Astrocyte (in vitro differentiated cells and primary cell): ENCODE data around the gene HAUS3. TPM values are rescaled to one million over a fixed set of nuclear protein-coding genes. Genes with fewer than 3 reads are reported as not detected.

Experiments used
- DNase-seq: peaks from one replicate; pipeline ENCODE4 v3.0.0-alpha.2; 2010; ENCODE audit warnings: low read depth
- FAIRE-seq: peaks from 2 replicates; lab custom pipeline; 2011; peaks lifted over from hg19 to GRCh38; lab: Jason Lieb, UNC
- H2AFZ ChIP-seq: 2 replicates; pipeline ENCODE4 v1.6.0; 2012; ENCODE audit warnings: low read depth, low read length, inconsistent platforms
- H3K27ac ChIP-seq: 2 replicates; pipeline ENCODE4 v1.5.1; 2011; ENCODE audit warnings: low read depth, low read length, inconsistent platforms
- H3K27me3 ChIP-seq: 2 replicates; pipeline ENCODE4 v1.6.0; 2011; ENCODE audit warnings: low read length, inconsistent platforms; ENCODE audit not compliant: insufficient read depth
- H3K36me3 ChIP-seq: 2 replicates; pipeline ENCODE4 v1.5.1; 2011; ENCODE audit warnings: low read length, inconsistent platforms; ENCODE audit not compliant: insufficient read depth
- H3K4me1 ChIP-seq: 2 replicates; pipeline ENCODE4 v1.5.1; 2011; ENCODE audit warnings: low read length, inconsistent platforms; ENCODE audit not compliant: insufficient read depth
- H3K4me2 ChIP-seq: 2 replicates; pipeline ENCODE4 v1.6.0; 2012; ENCODE audit warnings: low read length, inconsistent platforms
- H3K4me3 ChIP-seq: 2 replicates; pipeline ENCODE4 v1.5.1; 2011; ENCODE audit warnings: low read depth, mild to moderate bottlenecking, low read length, inconsistent platforms; ENCODE audit not compliant: insufficient read depth
- H3K79me2 ChIP-seq: 2 replicates; pipeline ENCODE4 v1.6.0; 2012; ENCODE audit warnings: mild to moderate bottlenecking, low read length, inconsistent platforms; ENCODE audit not compliant: insufficient read depth
- H3K9ac ChIP-seq: 2 replicates; pipeline ENCODE4 v1.6.0; 2012; ENCODE audit warnings: mild to moderate bottlenecking, low read length, inconsistent platforms
- H3K9me3 ChIP-seq: 2 replicates; pipeline ENCODE4 v1.5.1; 2012; ENCODE audit warnings: low read depth, mild to moderate bottlenecking, low read length, inconsistent platforms; ENCODE audit not compliant: insufficient read depth
- H4K20me1 ChIP-seq: 2 replicates; pipeline ENCODE4 v1.6.0; 2012; ENCODE audit warnings: low read length, inconsistent platforms; ENCODE audit not compliant: insufficient read depth
- H3K27ac Mint-ChIP-seq: one replicate; pipeline ENCODE4 v1.8.0; 2021; ENCODE audit warnings: mild to moderate bottlenecking, mixed read lengths; ENCODE audit not compliant: unreplicated experiment
- H3K27me3 Mint-ChIP-seq: one replicate; pipeline ENCODE4 v1.8.0; 2021; ENCODE audit warnings: low read depth, mixed read lengths; ENCODE audit not compliant: unreplicated experiment
- H3K36me3 Mint-ChIP-seq: one replicate; pipeline ENCODE4 v1.8.0; 2021; ENCODE audit warnings: low read depth, mixed read lengths; ENCODE audit not compliant: unreplicated experiment
- H3K4me1 Mint-ChIP-seq: one replicate; pipeline ENCODE4 v1.8.0; 2021; ENCODE audit warnings: low read depth, mixed read lengths; ENCODE audit not compliant: unreplicated experiment
- H3K4me3 Mint-ChIP-seq: one replicate; pipeline ENCODE4 v1.8.0; 2021; ENCODE audit warnings: mild to moderate bottlenecking, moderate library complexity, mixed read lengths; ENCODE audit not compliant: unreplicated experiment
- H3K9me3 Mint-ChIP-seq: one replicate; pipeline ENCODE4 v1.8.0; 2021; ENCODE audit warnings: mild to moderate bottlenecking, mixed read lengths; ENCODE audit not compliant: unreplicated experiment
- EZH2 ChIP-seq: IDR thresholded peaks from 2 replicates; pipeline ENCODE4 v1.6.1; 2012; ENCODE audit warnings: mild to moderate bottlenecking, low read length, inconsistent platforms; ENCODE audit not compliant: insufficient read depth
- total RNA-seq: library from RNA; stranded (reverse); gene quantifications from 2 replicates; pipeline ENCODE4 v1.2.1, GENCODE V29; 2021
- TF ChIP-seq, protein P1 (sequence below): IDR thresholded peaks from 2 replicates; pipeline ENCODE4 v1.5.1; 2011; ENCODE audit warnings: low read depth, mild to moderate bottlenecking, inconsistent platforms, low read length, moderate library complexity; ENCODE audit not compliant: insufficient read depth

Gene HAUS3
- total RNA-seq, 1 donor from 2014 or later = 10.7 TPM

DNA sequence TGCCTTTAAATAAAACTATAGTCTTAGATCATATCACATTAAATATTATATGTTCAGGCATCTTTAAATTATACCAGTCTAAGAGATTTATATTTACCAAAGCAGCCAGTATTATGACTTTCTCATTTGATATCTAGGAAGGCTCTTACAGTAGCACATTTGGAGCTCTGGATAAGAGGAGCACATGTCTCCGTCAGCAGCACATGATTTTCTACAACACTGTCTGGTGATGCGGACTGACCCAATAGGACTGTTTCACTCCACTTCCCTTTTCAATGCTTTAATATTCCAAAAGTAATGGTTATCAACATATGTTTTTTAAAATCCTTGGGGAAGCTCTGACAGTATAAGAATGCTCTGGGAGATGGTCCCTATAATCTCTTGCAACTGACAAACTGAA is 61.5 kb downstream of the HAUS3 start:
- DNase-seq (no peak), FAIRE-seq (no peak)
- H3K4me1 ChIP-seq = no peaks in the 10 kb centered on the region
- H3K4me2 ChIP-seq = no peak overlapping the region
- Mint-ChIP-seq H3K4me3 (no peak overlapping the region), H3K27me3 (peaks cover 22% of the 10 kb centered on the region), H3K27ac (no peak overlapping the region), H3K4me1 (no peaks in the 10 kb centered on the region), H3K9me3 (peaks cover 10% of the 10 kb centered on the region), H3K36me3 (peaks cover 4% of the 10 kb centered on the region)
- H3K9ac ChIP-seq = no peak overlapping the region
- H4K20me1 ChIP-seq = no peaks in the 10 kb centered on the region
- no peak overlapping the region for H2AFZ ChIP-seq
- no peaks in the 10 kb centered on the region for H3K36me3 ChIP-seq
- H3K4me3 ChIP-seq = no peak overlapping the region
- no peak for TF ChIP-seq EZH2
- TF ChIP-seq, protein P1, sequence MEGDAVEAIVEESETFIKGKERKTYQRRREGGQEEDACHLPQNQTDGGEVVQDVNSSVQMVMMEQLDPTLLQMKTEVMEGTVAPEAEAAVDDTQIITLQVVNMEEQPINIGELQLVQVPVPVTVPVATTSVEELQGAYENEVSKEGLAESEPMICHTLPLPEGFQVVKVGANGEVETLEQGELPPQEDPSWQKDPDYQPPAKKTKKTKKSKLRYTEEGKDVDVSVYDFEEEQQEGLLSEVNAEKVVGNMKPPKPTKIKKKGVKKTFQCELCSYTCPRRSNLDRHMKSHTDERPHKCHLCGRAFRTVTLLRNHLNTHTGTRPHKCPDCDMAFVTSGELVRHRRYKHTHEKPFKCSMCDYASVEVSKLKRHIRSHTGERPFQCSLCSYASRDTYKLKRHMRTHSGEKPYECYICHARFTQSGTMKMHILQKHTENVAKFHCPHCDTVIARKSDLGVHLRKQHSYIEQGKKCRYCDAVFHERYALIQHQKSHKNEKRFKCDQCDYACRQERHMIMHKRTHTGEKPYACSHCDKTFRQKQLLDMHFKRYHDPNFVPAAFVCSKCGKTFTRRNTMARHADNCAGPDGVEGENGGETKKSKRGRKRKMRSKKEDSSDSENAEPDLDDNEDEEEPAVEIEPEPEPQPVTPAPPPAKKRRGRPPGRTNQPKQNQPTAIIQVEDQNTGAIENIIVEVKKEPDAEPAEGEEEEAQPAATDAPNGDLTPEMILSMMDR = no peak
- no peaks in the 10 kb centered on the region for H3K79me2 ChIP-seq
- no peaks in the 10 kb centered on the region for H3K27me3 ChIP-seq
- H3K27ac ChIP-seq = no peak overlapping the region
- no peaks in the 10 kb centered on the region for H3K9me3 ChIP-seq

DNA sequence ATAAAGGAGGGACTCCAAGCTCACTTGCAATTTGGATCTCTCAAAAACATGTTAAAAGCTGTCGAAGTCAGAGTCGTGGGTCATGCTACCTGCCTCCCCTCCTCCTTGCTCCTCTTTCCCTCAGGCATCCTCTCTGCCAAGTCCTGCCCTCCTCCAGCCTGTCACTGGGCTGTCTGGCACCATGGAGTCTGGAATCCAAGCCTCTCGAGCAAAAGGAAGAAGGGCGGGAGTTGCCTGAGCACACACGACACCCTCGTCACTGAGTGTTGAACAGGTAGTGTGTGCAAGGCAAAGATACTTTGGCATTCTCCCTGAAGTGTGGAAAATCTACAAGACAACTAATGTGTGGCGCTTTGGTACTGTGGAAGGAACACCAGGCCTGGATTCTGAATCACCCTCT is 62.2 kb downstream of the HAUS3 start:
- no peak for DNase-seq
- Histone ChIP-seq H3K4me2 (no peak overlapping the region), H3K4me1 (no peaks in the 10 kb centered on the region), H3K4me3 (no peak overlapping the region), H3K9me3 (no peaks in the 10 kb centered on the region), H3K27me3 (no peaks in the 10 kb centered on the region), H4K20me1 (no peaks in the 10 kb centered on the region), H3K9ac (no peak overlapping the region), H2AFZ (no peak overlapping the region), H3K36me3 (no peaks in the 10 kb centered on the region), H3K79me2 (no peaks in the 10 kb centered on the region), H3K27ac (no peak overlapping the region)
- Mint-ChIP-seq H3K4me3 (no peak overlapping the region), H3K4me1 (no peaks in the 10 kb centered on the region), H3K27me3 (peaks cover 22% of the 10 kb centered on the region), H3K9me3 (peaks cover 13% of the 10 kb centered on the region), H3K27ac (no peak overlapping the region), H3K36me3 (peaks cover 5% of the 10 kb centered on the region)
- TF ChIP-seq, protein P1 = no peak
- no peak for TF ChIP-seq EZH2
- no peak for FAIRE-seq

DNA sequence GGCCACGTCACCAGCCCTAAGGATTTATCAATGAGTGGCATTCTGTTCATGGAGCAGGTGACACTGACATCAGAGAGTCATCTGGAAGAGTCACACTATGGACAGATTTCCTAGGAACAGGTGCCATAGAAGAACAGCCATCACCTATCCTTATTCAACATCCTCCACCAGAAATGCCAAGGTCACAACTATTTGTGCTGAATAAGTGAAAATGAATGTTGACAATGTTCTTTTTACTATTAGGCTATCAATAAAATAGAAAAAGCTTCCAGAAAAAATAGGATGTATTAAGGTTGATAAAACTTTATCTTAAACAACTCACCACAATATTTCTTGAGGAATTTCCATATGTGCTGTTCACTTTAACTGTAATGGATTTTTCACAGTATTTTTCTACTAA is 62.9 kb downstream of the HAUS3 start:
- H3K27ac ChIP-seq = no peak overlapping the region
- H3K4me1 ChIP-seq = no peaks in the 10 kb centered on the region
- peaks cover 13% of the 10 kb centered on the region for H3K9me3 Mint-ChIP-seq
- FAIRE-seq = no peak
- no peak overlapping the region for H3K27ac Mint-ChIP-seq
- H3K27me3 ChIP-seq = no peaks in the 10 kb centered on the region
- H2AFZ ChIP-seq = no peak overlapping the region
- TF ChIP-seq, protein P1 = no peak
- no peak for TF ChIP-seq EZH2
- H3K4me2 ChIP-seq = no peak overlapping the region
- DNase-seq = no peak
- H3K27me3 Mint-ChIP-seq = peaks cover 25% of the 10 kb centered on the region
- peaks cover 5% of the 10 kb centered on the region for H3K36me3 Mint-ChIP-seq
- H3K9me3 ChIP-seq = no peaks in the 10 kb centered on the region
- no peaks in the 10 kb centered on the region for H3K79me2 ChIP-seq
- H3K36me3 ChIP-seq = no peaks in the 10 kb centered on the region
- no peak overlapping the region for H3K4me3 Mint-ChIP-seq
- no peaks in the 10 kb centered on the region for H4K20me1 ChIP-seq
- H3K4me3 ChIP-seq = no peak overlapping the region
- H3K9ac ChIP-seq = no peak overlapping the region
- no peaks in the 10 kb centered on the region for H3K4me1 Mint-ChIP-seq

Other genes with a start within 250 kb of the HAUS3 start
- gene NELFA, start 233.1 kb downstream of the HAUS3 start, total RNA-seq = 22.1 and 24.5 TPM in 2 replicates
- gene NAT8L, start 182.8 kb downstream of the HAUS3 start, total RNA-seq = 1.2 and 1.6 TPM in 2 replicates
- 3.1 and 3.6 TPM in 2 replicates for gene POLN, start within 50 bp of the HAUS3 start, total RNA-seq
- 92.0 and 92.3 TPM in 2 replicates for gene MXD4, start 20.0 kb upstream of the HAUS3 start, total RNA-seq
- gene ZFYVE28, start 176.5 kb upstream of the HAUS3 start, total RNA-seq = 0.31 and 0.68 TPM in 2 replicates
- not detected in 2 replicates for gene CFAP99, start 176.8 kb upstream of the HAUS3 start, total RNA-seq
- 73.6 and 77.2 TPM in 2 replicates for gene RNF4, start 227.0 kb upstream of the HAUS3 start, total RNA-seq